Loucy (cell line): ENCODE results near the gene ELOVL1.

ENCODE experiments used
- H2AFZ ChIP-seq: fragments of 200-600 bp; sonication (generic); 2 replicates; pipeline ENCODE4 v1.6.0; 2016; ENCODE audit warnings: antibody characterized with exemption, mild to moderate bottlenecking, low read length, moderate library complexity
- H3F3A ChIP-seq: fragments of 200-600 bp; 2 replicates; pipeline ENCODE4 v1.6.0; 2016; ENCODE audit warnings: antibody characterized with exemption, low read depth, mild to moderate bottlenecking
- H3K27me3 ChIP-seq: fragments of 200-600 bp; sonication (generic); 2 replicates; pipeline ENCODE4 v1.6.1; 2014; ENCODE audit warnings: low read length, mild to moderate bottlenecking; ENCODE audit not compliant: insufficient read depth, poor library complexity, severe bottlenecking
- H3K36me3 ChIP-seq: fragments of 200-600 bp; sonication (generic); 2 replicates; pipeline ENCODE4 v1.6.1; 2016; ENCODE audit warnings: low read length; ENCODE audit not compliant: insufficient read depth
- H3K4me1 ChIP-seq: fragments of 200-600 bp; sonication (generic); 2 replicates; pipeline ENCODE4 v1.5.1; 2014; ENCODE audit warnings: low read length, mild to moderate bottlenecking; ENCODE audit not compliant: insufficient read depth, poor library complexity, severe bottlenecking
- H3K4me2 ChIP-seq: fragments of 200-600 bp; sonication (generic); 2 replicates; pipeline ENCODE4 v1.6.0; 2014; ENCODE audit warnings: antibody characterized with exemption, low read length, low read depth, mild to moderate bottlenecking; ENCODE audit not compliant: poor library complexity, severe bottlenecking
- H3K4me3 ChIP-seq: fragments of 200-600 bp; sonication (generic); 2 replicates; pipeline ENCODE4 v1.5.1; 2014; ENCODE audit warnings: low read length, mild to moderate bottlenecking, mixed read lengths; ENCODE audit not compliant: poor library complexity, severe bottlenecking
- H3K79me2 ChIP-seq: fragments of 200-600 bp; sonication (generic); 2 replicates; pipeline ENCODE4 v1.6.1; 2014; ENCODE audit warnings: low read length; ENCODE audit not compliant: insufficient read depth
- H3K9ac ChIP-seq: fragments of 200-600 bp; sonication (generic); 2 replicates; pipeline ENCODE4 v1.6.0; 2014; ENCODE audit warnings: mild to moderate bottlenecking, low read depth, low read length, moderate library complexity; ENCODE audit not compliant: poor library complexity, severe bottlenecking
- H3K9me2 ChIP-seq: fragments of 200-600 bp; sonication (generic); replicated peaks from 2 replicates; pipeline ENCODE4 v1.6.1; 2016; ENCODE audit warnings: low read depth, low read length, mixed read lengths
- H3K9me3 ChIP-seq: fragments of 200-600 bp; sonication (generic); 2 replicates; pipeline ENCODE4 v1.6.1; 2014; ENCODE audit warnings: mild to moderate bottlenecking, antibody characterized with exemption, low read length, low read depth; ENCODE audit not compliant: insufficient read depth
- H4K20me1 ChIP-seq: fragments of 200-600 bp; sonication (generic); 2 replicates; pipeline ENCODE4 v1.6.0; 2014; ENCODE audit warnings: antibody characterized with exemption, low read length, mild to moderate bottlenecking; ENCODE audit not compliant: insufficient read depth, poor library complexity, severe bottlenecking
- CTCF ChIP-seq: fragments of 200-600 bp; sonication (generic); conservative IDR thresholded peaks from 2 replicates; pipeline ENCODE4 v1.5.1; 2014; ENCODE audit warnings: mild to moderate bottlenecking, antibody characterized with exemption, low read length
- EZH2phosphoT487 ChIP-seq: fragments of 200-600 bp; IDR thresholded peaks from 2 replicates; pipeline ENCODE4 v1.6.1; 2018; ENCODE audit warnings: antibody characterized with exemption, mild to moderate bottlenecking, moderate library complexity, borderline replicate concordance

Gene ELOVL1

GRCh38 chr1:43376723-43377235, 9.0 kb upstream of the ELOVL1 start:
- no peaks in the 10 kb centered on the region for H3K79me2 ChIP-seq
- no peaks in the 10 kb centered on the region for H3K36me3 ChIP-seq
- H3K9me3 ChIP-seq = no peaks in the 10 kb centered on the region
- no peak overlapping the region for H3K4me3 ChIP-seq
- no peaks in the 10 kb centered on the region for H3K27me3 ChIP-seq
- H3K4me1 ChIP-seq = no peaks in the 10 kb centered on the region
- no peaks in the 10 kb centered on the region for H3F3A ChIP-seq
- H3K4me2 ChIP-seq = no peak overlapping the region
- H4K20me1 ChIP-seq = no peaks in the 10 kb centered on the region
- H3K9me2 ChIP-seq = no peaks in the 10 kb centered on the region
- TF ChIP-seq EZH2phosphoT487 = no peak
- H3K9ac ChIP-seq = no peak overlapping the region
- no peak overlapping the region for H2AFZ ChIP-seq

GRCh38 chr1:43373066-43373940, 5.5 kb upstream of the ELOVL1 start:
- Histone ChIP-seq H3F3A (0 out of 2 replicates have a peak, but pooled peaks cover 2% of the 10 kb centered on the region), H3K4me2 (no peak overlapping the region), H3K9me2 (no peaks in the 10 kb centered on the region), H3K9me3 (no peaks in the 10 kb centered on the region), H3K27me3 (no peaks in the 10 kb centered on the region), H3K79me2 (peaks cover 8% of the 10 kb centered on the region; the same call in 1 of the 2 replicates), H3K36me3 (no peaks in the 10 kb centered on the region), H3K4me1 (peaks cover 7% of the 10 kb centered on the region), H4K20me1 (peaks cover 3% of the 10 kb centered on the region), H3K9ac (no peak overlapping the region), H3K4me3 (no peak overlapping the region), H2AFZ (no peak overlapping the region)
- TF ChIP-seq CTCF (no peak), EZH2phosphoT487 (no peak)

- H3K9me3 ChIP-seq = no peaks in the 10 kb centered on the region
- H3K9ac ChIP-seq = no peak overlapping the region
- peaks cover 3% of the 10 kb centered on the region for H4K20me1 ChIP-seq
- no peak overlapping the region for H3K4me3 ChIP-seq
- H3K36me3 ChIP-seq = no peaks in the 10 kb centered on the region
- no peaks in the 10 kb centered on the region for H3K9me2 ChIP-seq
- no peak overlapping the region for H3K4me2 ChIP-seq
- peaks cover 16% of the 10 kb centered on the region for H3K79me2 ChIP-seq
- peaks cover 7% of the 10 kb centered on the region for H3K4me1 ChIP-seq
- no peak overlapping the region for H2AFZ ChIP-seq
- 0 out of 2 replicates have a peak, but pooled peaks cover 2% of the 10 kb centered on the region for H3F3A ChIP-seq
- H3K27me3 ChIP-seq = no peaks in the 10 kb centered on the region
- TF ChIP-seq EZH2phosphoT487 (no peak), CTCF (no peak)
Observed at GRCh38 chr1:43372172-43372571, 4.4 kb upstream of the ELOVL1 start.
